Measurements from ENCODE around the gene GNG4.
A peak's percentile ranks its signal among the peaks of the same experiment; 100 is the strongest.
"Not testable (repeated sequence)": the region's sequence is repeated elsewhere in the genome, so short reads cannot be mapped to it uniquely, and the experiment has no call there.

GNG4 gene

DNA sequence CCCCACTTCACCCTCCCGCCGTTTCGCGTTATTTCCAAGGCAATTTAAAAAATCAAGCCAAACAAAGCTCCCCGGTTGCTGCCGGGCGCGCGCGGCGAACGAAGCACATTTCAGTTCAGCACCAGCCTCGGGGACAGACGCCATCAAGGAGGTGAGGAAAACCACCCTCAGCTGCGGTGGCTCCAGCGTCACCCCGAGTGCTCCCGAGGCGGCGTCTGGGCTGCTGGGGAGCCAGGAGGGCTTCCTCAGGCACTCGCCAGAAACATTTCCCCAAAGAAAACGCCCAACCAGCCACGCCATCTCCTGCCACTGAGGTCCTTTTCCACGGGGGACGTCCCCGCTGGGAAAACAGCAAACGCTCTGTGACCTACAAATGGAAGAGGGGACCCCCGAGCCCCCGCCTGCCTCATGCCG lies 623 bp downstream of the GNG4 start:
- peak; percentile 56 for DNase-seq

DNA sequence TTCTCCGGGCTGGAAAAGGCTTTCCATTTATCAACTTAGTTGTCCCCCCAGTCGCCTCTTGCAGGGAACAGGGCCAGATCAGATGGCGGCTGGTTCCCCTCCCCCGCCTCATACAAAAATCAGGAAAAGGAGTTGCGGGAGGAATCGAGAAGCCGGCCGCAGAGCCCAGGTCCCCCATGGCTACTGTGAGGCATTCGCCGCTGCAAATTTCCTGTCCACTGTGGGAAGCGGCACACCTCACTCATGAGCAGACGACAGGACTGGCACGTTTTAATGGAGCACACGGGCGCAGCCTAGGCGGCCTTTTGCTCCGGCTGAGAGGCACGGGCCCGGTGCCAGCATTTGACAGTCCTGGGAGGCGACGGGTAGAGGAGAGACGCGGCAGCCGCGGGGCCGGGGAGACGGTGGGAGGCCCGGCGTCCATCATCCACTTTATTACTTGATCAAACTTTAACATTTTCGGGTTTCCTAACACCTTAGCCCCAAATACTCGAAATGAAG lies 1.1 kb downstream of the GNG4 start:
- no peak for DNase-seq

DNA sequence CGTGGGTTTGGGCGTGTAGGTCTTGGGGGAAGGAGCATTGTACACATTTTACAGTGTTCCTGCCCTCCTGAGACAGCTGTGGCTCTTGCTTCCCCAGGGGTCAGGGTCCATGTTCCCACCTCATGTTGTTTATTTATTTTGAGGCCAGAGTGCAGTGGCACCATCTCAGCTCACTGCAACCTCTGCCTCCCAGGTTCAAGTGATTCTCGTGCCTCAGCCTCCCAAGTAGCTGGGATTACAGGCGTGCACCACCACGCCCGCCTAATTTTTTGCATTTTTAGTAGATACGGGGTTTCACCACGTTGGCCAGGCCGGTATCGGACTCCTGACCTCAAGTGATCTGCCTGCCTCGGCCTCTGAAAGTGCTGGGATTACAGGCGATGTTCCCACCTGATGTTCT lies 2.0 kb downstream of the GNG4 start:
- DNase-seq: not testable (repeated sequence)

DNA sequence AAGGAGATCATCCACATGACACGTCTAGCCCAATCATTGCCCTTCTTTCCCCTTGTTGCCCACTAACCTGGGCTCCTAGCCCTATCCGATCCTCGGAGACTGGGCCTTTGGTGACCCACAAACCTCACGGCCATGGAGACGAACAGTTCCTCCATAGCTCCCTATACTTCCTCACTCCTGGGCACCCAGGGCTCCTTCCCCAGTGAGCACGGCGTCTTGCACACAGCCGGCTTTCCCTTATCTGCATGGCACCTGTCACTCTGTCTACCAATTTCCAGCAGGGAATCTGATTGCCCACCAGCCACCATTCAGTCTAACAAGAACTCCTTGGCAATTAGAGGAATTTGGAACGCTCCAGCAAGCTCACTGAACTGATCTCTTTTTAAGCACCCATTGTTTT lies 3.1 kb downstream of the GNG4 start:
- DNase-seq: no peak

DNA sequence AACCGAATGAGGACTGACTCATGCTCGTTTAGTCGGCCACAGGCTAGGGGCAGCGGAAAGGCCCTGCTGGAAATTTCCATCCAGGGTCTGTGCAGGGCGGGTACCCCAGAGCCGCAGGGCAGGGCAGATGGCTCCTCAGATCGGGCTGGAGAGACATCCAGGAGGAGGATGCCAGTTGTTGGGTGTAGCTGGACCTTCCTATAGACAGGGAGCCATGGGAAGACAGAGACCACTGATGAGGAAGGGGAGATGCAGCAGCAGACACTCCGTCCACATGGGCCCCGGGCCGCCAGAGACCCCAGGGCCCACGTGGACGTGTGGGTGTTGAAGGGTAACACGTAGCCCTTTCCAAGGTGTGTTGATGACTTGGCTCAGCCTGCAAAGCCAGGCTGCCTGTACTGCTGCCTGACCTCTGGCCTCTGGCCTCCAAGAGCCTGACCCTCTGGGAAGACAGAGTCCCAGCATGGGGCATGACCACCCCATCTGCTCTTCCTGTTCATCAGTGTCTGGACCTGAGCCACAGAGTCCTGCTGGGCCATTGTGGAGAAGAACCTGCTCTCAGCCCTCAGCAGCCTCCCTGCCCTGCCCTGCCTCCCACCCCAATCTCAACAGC lies 4.8 kb downstream of the GNG4 start:
- no peak for DNase-seq

GRCh38 chr1:235643837-235644692 lies 5.5 kb downstream of the GNG4 start:
- no peak for DNase-seq

DNA sequence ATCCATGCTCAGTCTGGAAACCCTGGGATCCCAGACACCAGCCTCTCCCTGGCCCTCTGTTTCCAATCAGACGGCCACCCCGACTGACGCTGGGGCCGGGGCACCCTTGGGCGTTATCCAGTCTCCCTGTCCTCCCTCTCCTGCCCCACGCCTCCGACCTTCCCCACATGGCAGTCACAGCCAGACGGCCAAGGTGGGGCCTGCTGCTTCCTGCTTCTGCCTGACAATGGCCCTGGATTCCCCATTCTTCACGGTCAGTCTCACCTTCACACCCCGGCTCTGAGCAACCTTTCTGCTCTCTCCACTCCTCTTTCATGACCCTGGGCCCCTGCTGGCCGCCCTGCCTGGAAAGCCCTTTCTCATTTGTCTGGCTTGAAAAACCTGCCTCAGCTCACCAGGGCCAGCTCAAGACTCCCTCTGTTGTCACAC lies 6.6 kb downstream of the GNG4 start:
- DNase-seq: no peak

- DNase-seq: peak; percentile 53
These were observed 7.3 kb downstream of the GNG4 start for GRCh38 chr1:235642011-235642942.

- no peak for DNase-seq
These were observed 9.0 kb downstream of the GNG4 start for GRCh38 chr1:235640580-235640979.

GRCh38 chr1:235639226-235640205 lies 10.1 kb downstream of the GNG4 start:
- DNase-seq: no peak

GRCh38 chr1:235638612-235639011 lies 11.0 kb downstream of the GNG4 start:
- DNase-seq: not testable (repeated sequence)

DNA sequence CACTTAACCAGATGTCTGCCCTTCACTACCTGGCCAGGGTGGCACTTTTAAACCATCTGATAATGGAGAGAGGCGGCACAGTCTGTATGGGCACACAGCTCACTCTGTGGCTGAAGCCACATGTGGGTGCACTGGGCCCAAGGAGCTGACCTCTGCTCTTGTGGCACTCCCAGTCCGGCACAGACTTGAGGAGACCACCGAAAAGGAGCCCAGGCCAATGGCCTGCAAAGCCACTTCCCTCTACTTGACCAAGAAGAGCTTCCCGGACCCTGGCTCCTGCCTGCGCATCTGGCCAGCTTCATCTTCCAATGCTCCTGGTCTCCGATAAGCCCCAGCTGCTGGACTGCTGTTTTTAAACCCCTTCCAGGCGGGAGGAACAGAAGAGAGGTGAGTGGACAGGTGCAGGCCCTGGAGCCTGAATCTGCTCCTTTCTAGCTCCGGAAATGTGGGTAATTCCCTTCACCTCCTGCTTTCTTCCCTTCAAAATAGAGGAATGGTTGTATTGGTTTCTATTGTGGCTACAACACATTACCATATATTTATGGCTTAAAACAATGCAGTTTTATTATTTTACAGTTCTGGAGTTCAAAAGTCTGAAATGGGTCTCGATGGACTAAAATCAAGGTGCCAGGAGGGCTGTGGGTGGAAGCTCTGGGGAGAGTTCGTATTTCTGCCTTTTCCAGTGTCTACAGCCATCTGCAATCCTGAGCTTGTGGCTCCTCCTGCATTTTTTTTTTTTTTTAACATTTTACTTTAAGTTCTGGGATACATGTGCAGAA lies 11.6 kb downstream of the GNG4 start:
- no peak for DNase-seq

- DNase-seq: no peak
These were observed 13.5 kb downstream of the GNG4 start for GRCh38 chr1:235635938-235636662.

DNA sequence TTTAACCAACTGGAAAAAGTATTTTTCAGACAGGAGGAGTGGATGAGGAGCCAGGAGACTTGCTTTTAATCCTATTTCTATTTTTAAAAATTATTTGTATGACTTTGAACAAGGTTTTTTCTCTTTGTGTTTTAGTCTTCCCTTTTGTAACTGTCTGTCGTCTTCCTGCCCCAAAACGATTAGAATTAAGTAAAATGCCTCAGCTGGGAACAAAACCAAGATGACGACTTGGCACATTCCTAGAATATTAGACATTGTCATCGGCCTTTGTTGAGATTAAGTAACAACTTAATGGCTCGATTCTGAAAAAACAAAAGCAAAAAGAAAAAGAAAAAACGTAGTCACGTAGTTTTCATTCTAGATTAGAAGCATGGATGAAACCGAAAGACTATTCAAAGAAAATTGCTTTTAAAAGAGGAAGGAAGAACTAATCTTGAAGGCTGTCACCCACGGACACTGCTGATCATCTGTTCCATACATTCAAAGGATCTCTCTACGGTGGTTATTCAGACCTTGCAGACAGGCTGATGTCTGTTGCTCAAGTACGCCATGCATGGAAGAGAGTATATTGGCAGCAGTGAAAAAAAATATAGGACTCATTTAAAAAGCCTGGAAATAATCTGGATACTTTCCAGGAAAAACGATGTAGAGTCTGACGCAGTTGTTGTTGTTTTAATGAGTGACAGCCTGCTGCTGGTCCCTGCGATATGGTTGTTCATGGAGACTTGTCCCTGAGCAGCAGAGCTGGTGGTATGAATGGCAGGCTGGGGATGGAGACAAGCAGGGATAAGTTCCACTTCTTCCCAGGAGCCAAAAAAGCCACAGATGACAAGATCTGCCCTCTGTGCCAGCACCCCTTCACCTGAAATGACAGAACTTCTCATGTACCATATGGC lies 16.8 kb downstream of the GNG4 start:
- DNase-seq: no peak

DNA sequence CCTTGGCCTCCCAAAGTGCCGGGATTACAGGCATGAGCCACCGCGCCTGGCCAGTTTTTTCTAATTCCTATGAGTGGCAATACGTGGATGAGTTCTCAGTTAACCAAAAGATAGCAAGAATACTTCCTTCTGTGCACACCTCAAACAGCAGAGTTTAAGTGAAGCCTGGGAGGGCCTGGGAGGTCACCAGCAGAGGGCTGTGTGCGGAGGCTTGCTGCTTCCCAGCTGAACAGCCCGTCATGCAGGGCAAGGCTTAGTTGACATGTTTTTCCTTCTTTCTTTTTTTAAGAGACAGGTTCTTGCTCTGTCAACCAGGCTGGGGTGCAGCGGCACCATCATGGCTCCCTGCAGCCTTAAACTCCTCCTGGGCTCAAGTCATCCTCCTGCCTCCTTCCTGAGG lies 17.8 kb downstream of the GNG4 start:
- no peak for DNase-seq

DNA sequence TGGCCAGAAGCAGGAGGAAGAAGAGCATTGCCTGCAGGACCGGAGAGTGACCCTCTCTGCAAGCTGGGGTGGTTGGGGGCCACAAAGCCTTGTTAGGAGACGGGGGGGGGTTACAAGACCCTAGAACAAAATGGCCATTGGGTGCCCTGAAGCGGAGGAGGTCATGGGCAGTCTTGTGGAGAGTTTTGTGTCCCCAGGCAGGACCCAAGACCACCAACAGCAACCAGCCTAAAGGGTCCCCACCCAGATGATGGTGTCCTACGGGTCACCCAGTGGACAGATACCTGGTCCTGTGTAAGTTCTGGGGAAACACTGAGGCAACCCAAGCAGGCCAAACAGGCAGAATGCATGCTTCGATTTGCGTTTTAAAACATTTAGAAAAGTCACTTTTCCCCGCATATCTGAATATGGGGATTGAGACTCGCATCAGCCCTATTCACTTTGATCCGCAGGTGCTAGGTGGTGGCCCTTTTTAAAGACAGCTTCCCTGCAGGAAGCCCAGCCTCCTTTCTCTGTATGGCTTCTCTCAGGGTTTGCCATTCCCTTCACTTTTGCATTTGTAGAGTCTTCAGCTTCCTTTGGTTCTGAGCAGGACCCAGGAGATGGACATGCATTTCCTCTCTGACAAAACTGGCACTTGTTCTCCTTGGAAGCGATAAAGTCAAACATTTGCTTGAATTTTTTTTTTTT lies 21.1 kb downstream of the GNG4 start:
- DNase-seq: no peak

DNA sequence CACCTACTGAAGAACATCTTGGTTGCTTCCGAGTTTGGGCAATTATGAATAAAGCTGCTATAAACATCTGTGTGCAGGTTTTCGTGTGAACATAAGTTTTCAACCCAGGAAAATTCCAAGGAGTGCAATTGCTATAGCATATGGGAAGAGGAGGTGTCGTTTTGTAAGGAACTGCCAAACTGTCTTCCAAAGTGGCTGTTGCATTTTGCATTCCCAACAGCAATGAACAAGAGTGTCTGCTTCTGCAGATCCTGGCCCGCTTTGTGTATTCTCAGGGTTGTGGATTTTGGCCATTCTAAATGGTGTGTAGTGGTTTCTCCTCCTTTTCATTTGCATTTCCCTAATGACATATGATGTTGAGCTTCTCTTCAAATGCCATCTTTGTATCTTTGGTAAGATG lies 23.8 kb downstream of the GNG4 start:
- DNase-seq: no peak

- no peak for DNase-seq
These were observed 24.2 kb downstream of the GNG4 start for GRCh38 chr1:235625340-235625739.
